Activated CD8-positive, alpha-beta memory T cell treated with anti-CD3 and anti-CD28 coated beads, Interleukin-2, amount 50 U/mL, for 1 hour (primary cell): Measurements from ENCODE around the gene AP1AR.
"Not testable (repeated sequence)": the region's sequence is repeated elsewhere in the genome, so short reads cannot be mapped to it uniquely, and the experiment has no call there.

Source experiments
- DNase-seq: peaks from one replicate; pipeline ENCODE4 v3.0.0-alpha.2; 2020; ENCODE audit errors: extremely low read depth

The AP1AR gene

GRCh38 chr4:112279025-112279881 lies 47.7 kb downstream of the AP1AR start:
- no peak for DNase-seq

GRCh38 chr4:112279882-112280315 lies 48.3 kb downstream of the AP1AR start:
- no peak for DNase-seq

- DNase-seq = no peak
Observed at GRCh38 chr4:112280386-112281056, 48.9 kb downstream of the AP1AR start.

GRCh38 chr4:112281895-112282398 lies 50.4 kb downstream of the AP1AR start:
- not testable (repeated sequence) for DNase-seq

DNA sequence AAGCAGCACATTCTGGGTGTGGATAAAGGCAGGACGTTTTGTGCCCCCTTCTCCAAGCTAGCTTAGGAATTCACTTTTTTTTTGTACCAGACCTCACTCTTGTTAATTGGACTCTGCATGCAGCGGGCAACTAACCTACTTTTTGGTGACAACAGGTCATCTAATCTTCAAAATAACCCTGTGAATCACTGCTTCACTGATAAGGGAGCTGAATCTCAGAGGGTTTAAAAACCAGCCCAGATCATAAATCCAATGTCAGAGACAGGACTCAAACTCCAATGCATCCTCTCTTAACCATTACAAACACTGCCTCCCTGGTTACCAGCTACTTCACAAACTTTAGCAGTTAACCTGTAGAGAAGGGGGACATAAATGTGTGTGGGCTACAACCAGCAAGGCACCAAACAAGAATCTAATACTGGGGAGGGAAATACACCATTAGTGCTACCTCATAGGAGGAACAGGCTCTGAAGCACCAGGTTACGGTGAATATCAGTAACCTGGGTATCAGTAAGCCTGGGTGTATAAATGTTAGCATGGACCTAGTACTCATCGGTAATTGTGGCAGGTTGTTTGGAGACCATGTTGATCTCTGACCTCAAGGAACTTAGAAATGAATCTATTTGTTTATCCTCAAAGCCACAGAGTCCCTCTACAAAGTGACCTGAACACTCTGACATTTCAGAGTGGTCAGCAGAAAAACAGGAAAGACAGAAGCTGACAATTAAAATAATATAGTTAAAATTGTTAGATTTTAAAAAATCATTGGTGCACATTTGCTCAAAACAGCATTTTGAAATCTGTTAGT lies 51.5 kb downstream of the AP1AR start:
- DNase-seq = no peak

DNA sequence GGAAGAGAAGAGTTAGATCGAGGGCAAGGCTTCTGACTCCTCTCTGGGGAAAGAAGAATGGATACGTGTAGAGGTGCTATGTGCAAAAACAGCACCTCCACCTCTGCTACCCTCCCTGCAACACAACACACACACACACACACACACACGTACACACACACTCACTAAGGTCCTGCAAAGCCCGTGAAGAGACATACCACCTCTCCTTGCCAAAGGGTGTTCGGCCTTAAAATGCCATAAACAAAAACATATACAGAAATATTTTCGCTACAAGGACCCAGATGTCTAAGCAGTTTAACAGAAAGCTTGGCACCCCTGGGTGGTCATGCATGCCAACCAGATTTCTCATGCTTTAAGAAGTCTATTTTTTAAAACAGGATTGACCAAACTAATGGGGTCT lies 52.6 kb downstream of the AP1AR start:
- no peak for DNase-seq

- DNase-seq = no peak
Observed at GRCh38 chr4:112284662-112285411, 53.2 kb downstream of the AP1AR start.

- DNase-seq = no peak
Observed at GRCh38 chr4:112287258-112287989, 55.8 kb downstream of the AP1AR start.

- no peak for DNase-seq
Observed at GRCh38 chr4:112288455-112288854, 56.9 kb downstream of the AP1AR start.

- no peak for DNase-seq
Observed at GRCh38 chr4:112289407-112290253, 58.0 kb downstream of the AP1AR start.

GRCh38 chr4:112290341-112290740 lies 58.8 kb downstream of the AP1AR start:
- DNase-seq = no peak

GRCh38 chr4:112296949-112297880 lies 65.6 kb downstream of the AP1AR start, which contains the start of gene ALPK1:
Gene ALPK1, plus strand, starts transcription at chr4:112297369.
- DNase-seq = no peak

GRCh38 chr4:112299721-112300120 lies 68.1 kb downstream of the AP1AR start:
- DNase-seq = no peak

- DNase-seq = no peak
Observed at GRCh38 chr4:112302320-112303274, 71.0 kb downstream of the AP1AR start.

GRCh38 chr4:112305477-112305876 lies 73.9 kb downstream of the AP1AR start:
- DNase-seq = not testable (repeated sequence)

GRCh38 chr4:112309263-112309791 lies 77.7 kb downstream of the AP1AR start:
- DNase-seq = not testable (repeated sequence)

DNA sequence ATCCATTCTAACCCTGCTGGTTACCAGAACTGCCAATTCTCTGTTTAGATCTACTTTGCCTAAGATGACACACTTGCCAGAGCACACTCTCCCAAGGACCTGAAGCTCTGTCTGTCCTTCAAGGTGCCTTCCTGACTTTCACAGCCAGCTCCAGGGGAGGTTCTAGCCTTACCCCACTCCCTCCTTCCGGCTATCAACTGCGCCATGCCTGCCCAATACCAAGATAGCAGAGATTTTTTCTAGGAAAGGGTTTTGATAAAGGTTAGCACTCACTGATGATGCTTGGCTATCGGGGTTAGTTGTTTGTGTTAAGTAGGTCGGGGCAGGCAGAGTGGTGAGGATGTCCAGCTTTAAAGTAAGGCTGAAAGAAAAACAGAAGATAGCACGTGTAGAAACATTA lies 79.9 kb downstream of the AP1AR start:
- DNase-seq = no peak
